Pancreas (tissue), 10 donors: Measurements from ENCODE around the gene SPOCK3. TPM values are rescaled to one million over a fixed set of nuclear protein-coding genes. Genes with fewer than 3 reads are reported as not detected.
A peak's percentile ranks its signal among the peaks of the same experiment; 100 is the strongest.

Source experiments
- ATAC-seq, 4 donors: fragments of 200-7000 bp; cut with Tn5 transposase; one replicate each; pipeline versions ENCODE4 v1.8.0 to v1.9.1; 2020; ENCODE audit warnings: mild to moderate bottlenecking in 4 of 4, moderate library complexity in 4 of 4
- DNase-seq, 6 donors: peaks; one replicate each; pipeline ENCODE4 v3.0.0-alpha.2; 2020
- FAIRE-seq: peaks from 2 replicates; lab custom pipeline; 2012; peaks lifted over from hg19 to GRCh38; lab: Jason Lieb, UNC
- H3K27ac ChIP-seq, 4 donors: fragments of 200-600 bp; sonication (generic); 1 replicate in 3 of 4; 2 replicates in 1 of 4; pipeline versions ENCODE4 v1.5.0 to v1.8.0; 2020
- H3K27me3 ChIP-seq, 4 donors: fragments of 200-600 bp; one replicate each; pipeline ENCODE4 v1.8.0; 2021
- H3K36me3 ChIP-seq, 3 donors: fragments of 200-600 bp; sonication (generic) in 1 of 3; one replicate each; pipeline versions ENCODE4 v1.5.0 to v1.8.0; 2020 to 2021
- H3K4me1 ChIP-seq, 3 donors: fragments of 200-600 bp; one replicate each; pipeline ENCODE4 v1.8.0; 2021
- H3K4me3 ChIP-seq, 4 donors: fragments of 200-600 bp; sonication (generic) in 2 of 4; one replicate each; pipeline versions ENCODE4 v1.5.0 to v1.8.0; 2020 to 2021
- H3K9me3 ChIP-seq, 4 donors: fragments of 200-600 bp; one replicate each; pipeline ENCODE4 v1.8.0; 2021
- CTCF ChIP-seq, 4 donors: fragments of 200-600 bp; sonication (generic) in 3 of 4; IDR thresholded peaks; one replicate each; pipeline versions ENCODE4 v1.5.0 to v1.8.0; 2021; ENCODE audit warnings: antibody characterized with exemption in 4 of 4
- WGBS, 2 donors: extraction: QIAGEN DNeasy Blood & Tissue Kit; methylation state at CpG; one replicate each; pipeline ENCODE4 v1.1.7; 2013; 5-methylcytosine and 5-hydroxymethylcytosine counted together
- intact Hi-C, 3 donors: fragments of 100-400 bp; cut with DNase I; formaldehyde crosslinking; loops; one replicate each; pipeline versions ENCODE4 v1.11.1 to v1.14.2; 2022
- polyA plus RNA-seq, 2 donors: library from polyadenylated mRNA; stranded (reverse); fragments of 200-250 nt; gene quantifications; one replicate each; pipeline ENCODE4 v1.2.3, GENCODE V29; 2013
- total RNA-seq, 6 donors: library from RNA; stranded (reverse); fragmentation: NEBNext Ultra II Directional in 4 of 6; extraction: Animal tissue kit (Norgen Biotek cat#: 25700) in 4 of 6; gene quantifications; one replicate each; pipeline versions ENCODE4 v1.2.1 to v1.2.4, GENCODE V29; 2021 to 2023
- donor health status: healthy with polysubstance abuse.
- donor health status: DM: no; HTN: no; CAD: no; lungs with moderate emphysema.
- donor health status: DM: no; HTN: no; CAD: no.
- donor health status: control.
- donor health status: control.
- donor health status: Bipolar disorder and iron deficiency.
- donor health status: DM: yes; HTN: yes; CAD: no.
- donor health status: DM: no; HTN: no; CAD: no.
- donor health status: DM: no; HTN: no; CAD: no.
- donor health status: DM: yes; HTN: yes; CAD: no.

Gene SPOCK3
- total and polyA plus RNA-seq, 8 donors = 0.16 to 3.1 (median 0.61) TPM

GRCh38 chr4:167218022-167218608, 16.2 kb downstream of the SPOCK3 start:
- H3K4me3 ChIP-seq = no peak overlapping the region
- peaks cover 0 to 5% (median 0%) of the 10 kb centered on the region in 4 donors for H3K27me3 ChIP-seq
- no peak for TF ChIP-seq CTCF (IDR thresholded peaks at IDR 0.05)
- no peak for FAIRE-seq
- WGBS, 2 donors = 41 to 42% methylated on average over 3 of the region's 3 CpGs
- H3K27ac ChIP-seq = no peak overlapping the region
- no peaks in the 10 kb centered on the region for H3K4me1 ChIP-seq
- DNase-seq = no peak
- no peaks in the 10 kb centered on the region for H3K9me3 ChIP-seq
- no peaks in the 10 kb centered on the region for H3K36me3 ChIP-seq
- peak in 3 of 4 donors; percentile 39 to 71 (median 51) for ATAC-seq
- intact Hi-C loops = no loop called here

- no peaks in the 10 kb centered on the region for H3K36me3 ChIP-seq
- TF ChIP-seq CTCF (IDR thresholded peaks at IDR 0.05) = no peak
- intact Hi-C loops = no loop called here
- H3K27me3 ChIP-seq = peaks cover 0 to 5% (median 0%) of the 10 kb centered on the region in 4 donors
- no peak overlapping the region for H3K27ac ChIP-seq
- no peaks in the 10 kb centered on the region for H3K9me3 ChIP-seq
- 53 to 67% methylated on average over 2 of the region's 2 CpGs for WGBS, 2 donors
- H3K4me3 ChIP-seq = no peak overlapping the region
- H3K4me1 ChIP-seq = no peaks in the 10 kb centered on the region
- DNase-seq = no peak
- ATAC-seq = no peak
- no peak for FAIRE-seq
These were observed 17.5 kb downstream of the SPOCK3 start for GRCh38 chr4:167216783-167217182.

GRCh38 chr4:167210166-167210565, 24.1 kb downstream of the SPOCK3 start:
- WGBS, 2 donors = 45 to 57% methylated on average over 2 of the region's 2 CpGs
- TF ChIP-seq CTCF (IDR thresholded peaks at IDR 0.05) = no peak

GRCh38 chr4:167196344-167197012, 37.8 kb downstream of the SPOCK3 start:
- FAIRE-seq (no peak), DNase-seq (no peak), ATAC-seq (peak in 2 of 4 donors; percentile 56 to 76)
- no peaks in the 10 kb centered on the region for H3K36me3 ChIP-seq
- H3K4me3 ChIP-seq = no peak overlapping the region
- peak overlapping the region in 1 of 4 donors; percentile 17 for H3K27ac ChIP-seq
- intact Hi-C loops = no loop called here
- H3K4me1 ChIP-seq = no peaks in the 10 kb centered on the region
- WGBS, 2 donors = 46 to 66% methylated on average over 1 of the region's 1 CpG
- H3K27me3 ChIP-seq = no peaks in the 10 kb centered on the region
- H3K9me3 ChIP-seq = no peaks in the 10 kb centered on the region
- TF ChIP-seq CTCF (IDR thresholded peaks at IDR 0.05) = no peak

More at GRCh38 chr4:167210166-167210565, 24.1 kb downstream of the SPOCK3 start:
- DNase-seq = no peak
- Histone ChIP-seq H3K36me3 (no peaks in the 10 kb centered on the region), H3K9me3 (no peaks in the 10 kb centered on the region), H3K27ac (no peak overlapping the region), H3K4me3 (no peak overlapping the region), H3K4me1 (no peaks in the 10 kb centered on the region), H3K27me3 (no peaks in the 10 kb centered on the region)
- ATAC-seq = no peak
- intact Hi-C loops = no loop called here
- no peak for FAIRE-seq

- DNase-seq (no peak), FAIRE-seq (no peak), ATAC-seq (no peak)
- intact Hi-C loops = no loop called here
- no peaks in the 10 kb centered on the region for H3K27me3 ChIP-seq
- WGBS, 2 donors = 68 to 77% methylated on average over 2 of the region's 2 CpGs
- no peak for TF ChIP-seq CTCF (IDR thresholded peaks at IDR 0.05)
- H3K27ac ChIP-seq = no peak overlapping the region
- H3K4me1 ChIP-seq = peaks cover 0 to 4% (median 0%) of the 10 kb centered on the region in 3 donors
- no peaks in the 10 kb centered on the region for H3K36me3 ChIP-seq
- no peaks in the 10 kb centered on the region for H3K9me3 ChIP-seq
- H3K4me3 ChIP-seq = no peak overlapping the region
These were observed 43.9 kb downstream of the SPOCK3 start for GRCh38 chr4:167190379-167190778.
